HG02588 (cell line): ENCODE measurements around the gene WDFY2.

Experiments used
- ATAC-seq: cut with Tn5 transposase; IDR thresholded peaks from one replicate; pipeline ENCODE4 v1.9.1; 2021; ENCODE audit warnings: mild to moderate bottlenecking, moderate library complexity; ENCODE audit not compliant: unreplicated experiment

Gene WDFY2

DNA sequence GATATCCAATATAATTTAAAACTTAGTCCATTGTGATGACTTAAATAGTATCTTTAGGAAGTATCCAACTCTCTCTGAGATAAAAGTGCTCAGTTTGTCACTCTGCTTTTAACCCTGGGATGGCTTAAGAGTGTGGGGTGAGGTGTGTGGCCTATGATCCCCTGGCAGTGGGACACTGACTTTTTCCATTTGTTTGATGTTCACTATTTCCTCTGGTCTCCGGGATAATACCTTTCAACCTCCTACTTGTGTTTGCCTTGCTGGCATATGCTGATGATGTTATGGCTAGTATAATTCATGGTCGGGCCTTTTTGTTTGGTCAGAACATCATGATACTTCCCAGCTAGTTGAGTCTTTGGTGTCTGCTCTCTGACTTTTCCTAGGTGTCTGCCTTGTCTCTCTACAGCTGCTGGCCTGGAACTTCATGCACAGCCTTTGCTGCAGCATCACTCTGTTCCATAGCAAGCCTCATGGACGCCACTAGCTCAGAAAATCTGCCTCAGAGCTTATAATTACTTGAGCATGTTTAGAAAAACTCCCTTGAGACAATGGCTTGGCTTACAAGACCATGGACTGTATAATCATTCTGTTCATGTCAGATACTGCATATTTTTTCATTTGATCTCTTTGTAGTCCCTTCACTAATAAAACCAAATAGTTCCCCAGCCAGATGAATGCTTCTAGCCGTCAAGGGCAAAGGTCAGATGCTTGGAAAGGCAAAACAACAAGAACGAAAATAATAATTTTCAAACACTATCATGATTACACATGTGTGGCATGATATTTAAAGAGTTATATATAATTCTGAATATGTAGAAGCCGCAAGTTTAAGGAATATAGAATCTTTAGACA is 75.2 kb downstream of the WDFY2 start:
- no peak for ATAC-seq

DNA sequence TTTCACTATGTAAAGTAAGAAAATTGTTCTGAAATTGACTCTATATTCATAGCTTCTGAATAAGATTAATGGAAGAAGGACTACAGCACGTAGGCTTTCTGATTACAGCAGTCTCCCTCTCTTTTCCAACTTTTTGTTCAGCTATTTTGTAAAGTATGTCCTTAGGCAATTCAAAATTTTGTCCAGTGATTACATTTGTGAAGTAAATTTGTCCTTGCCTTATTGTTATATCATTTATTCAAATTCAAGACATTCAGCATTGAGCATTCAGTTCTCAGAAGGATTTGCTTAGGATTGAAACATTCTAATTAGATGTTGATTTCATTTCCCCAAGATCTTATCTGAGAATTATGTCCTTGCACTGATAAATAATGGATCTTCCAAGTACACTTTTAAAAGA is 76.6 kb downstream of the WDFY2 start:
- no peak for ATAC-seq

DNA sequence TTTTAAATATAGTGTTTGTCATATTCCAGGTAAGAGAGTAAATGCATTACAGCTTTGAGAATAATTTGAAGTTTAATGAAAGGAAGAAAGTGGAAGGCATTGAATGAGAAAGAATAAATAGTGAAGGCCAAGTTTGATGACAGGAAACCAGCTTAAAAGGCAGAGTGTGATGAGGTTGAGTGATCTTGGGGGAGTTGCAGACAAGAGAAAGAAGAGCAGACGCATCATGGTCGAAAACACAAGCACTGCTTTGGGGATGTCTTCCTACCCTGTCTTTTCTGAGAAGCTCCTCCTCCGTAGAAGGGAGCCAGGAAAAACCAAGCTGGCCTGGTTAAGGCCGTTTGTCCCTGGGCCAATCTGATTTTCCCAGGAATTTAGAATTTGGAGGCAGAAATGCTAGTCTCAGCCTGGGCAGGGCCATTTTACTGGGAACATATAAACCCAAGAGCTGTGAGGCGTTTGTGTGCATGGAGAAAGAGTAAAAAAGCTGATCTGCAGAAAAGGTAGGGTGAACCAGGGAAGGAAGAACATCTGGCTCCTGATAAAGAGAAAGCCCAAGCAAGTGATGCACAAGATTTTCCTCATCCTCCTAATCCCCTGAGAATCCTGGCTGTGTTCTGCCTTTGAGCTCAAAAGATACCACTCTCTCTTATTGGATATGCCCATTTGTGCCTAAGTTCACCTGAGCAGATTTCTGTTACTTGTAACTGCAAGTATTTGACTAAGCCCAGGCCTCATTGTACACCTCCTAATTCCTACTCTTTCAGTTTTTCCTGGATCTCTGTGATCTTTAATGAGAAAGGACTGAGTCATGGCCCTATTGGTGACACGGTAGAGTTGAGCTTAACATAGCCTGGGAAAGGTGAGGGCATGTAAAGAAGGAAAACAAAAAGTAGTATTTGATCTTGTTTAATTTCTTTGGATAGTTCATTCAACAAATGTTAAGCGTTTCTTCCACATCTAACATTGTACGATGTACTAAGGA is 80.0 kb downstream of the WDFY2 start:
- ATAC-seq: no peak

DNA sequence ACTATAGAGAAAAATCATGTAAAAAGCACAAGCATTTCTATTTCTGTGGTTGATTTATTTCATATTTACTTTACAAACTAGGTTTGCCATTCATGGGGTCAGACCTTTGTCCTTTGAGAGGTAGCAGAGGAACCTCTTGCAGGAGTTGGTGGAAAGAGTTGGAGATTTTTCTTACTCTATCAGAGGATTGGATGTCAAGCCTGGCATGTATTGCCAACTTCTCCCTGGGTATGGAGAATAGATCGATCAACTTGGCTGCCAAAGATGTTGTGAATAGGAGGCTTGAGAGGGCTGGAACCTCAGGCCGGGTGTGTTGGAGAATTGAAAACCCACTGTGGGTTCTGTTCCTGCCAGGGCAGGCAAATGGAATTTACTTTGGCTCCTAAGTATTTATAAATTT is 81.2 kb downstream of the WDFY2 start:
- no peak for ATAC-seq

DNA sequence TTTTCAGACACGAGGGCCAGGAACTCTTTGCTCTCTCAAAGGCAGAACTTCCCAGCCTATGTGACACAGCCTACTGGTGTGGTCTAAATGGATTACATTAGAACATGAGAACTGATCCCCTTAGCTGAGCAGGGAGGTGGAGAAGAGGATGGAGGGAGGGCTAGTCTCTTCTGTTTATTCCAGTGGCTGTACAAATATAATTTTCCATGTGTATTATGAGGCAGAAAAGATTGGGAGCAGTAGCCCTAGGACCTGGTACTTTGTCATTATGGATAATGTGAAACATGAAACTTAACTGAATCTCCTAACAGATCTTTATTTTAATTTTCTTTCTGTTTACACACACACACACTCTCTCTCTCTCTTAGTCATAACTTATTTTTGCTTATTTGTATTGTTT is 82.1 kb downstream of the WDFY2 start:
- ATAC-seq: no peak

DNA sequence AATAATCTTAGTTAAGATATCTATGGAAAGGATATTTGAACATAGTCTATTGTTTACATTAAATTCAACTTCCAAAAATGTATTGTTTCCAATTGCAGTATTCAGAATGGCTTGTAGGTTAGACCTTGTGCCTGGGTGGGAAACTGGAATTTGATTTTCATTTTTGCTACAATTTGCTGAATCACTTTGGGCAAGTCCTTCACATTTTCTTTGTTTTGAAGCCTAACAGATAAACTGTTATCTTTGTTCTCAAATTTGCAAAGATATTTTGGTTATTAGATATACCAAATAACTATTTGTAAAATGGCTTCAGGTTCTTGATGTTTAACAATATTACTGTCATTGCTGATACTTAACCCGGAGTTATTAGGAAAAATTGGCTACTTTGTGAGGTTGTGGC is 82.6 kb downstream of the WDFY2 start:
- ATAC-seq: no peak

DNA sequence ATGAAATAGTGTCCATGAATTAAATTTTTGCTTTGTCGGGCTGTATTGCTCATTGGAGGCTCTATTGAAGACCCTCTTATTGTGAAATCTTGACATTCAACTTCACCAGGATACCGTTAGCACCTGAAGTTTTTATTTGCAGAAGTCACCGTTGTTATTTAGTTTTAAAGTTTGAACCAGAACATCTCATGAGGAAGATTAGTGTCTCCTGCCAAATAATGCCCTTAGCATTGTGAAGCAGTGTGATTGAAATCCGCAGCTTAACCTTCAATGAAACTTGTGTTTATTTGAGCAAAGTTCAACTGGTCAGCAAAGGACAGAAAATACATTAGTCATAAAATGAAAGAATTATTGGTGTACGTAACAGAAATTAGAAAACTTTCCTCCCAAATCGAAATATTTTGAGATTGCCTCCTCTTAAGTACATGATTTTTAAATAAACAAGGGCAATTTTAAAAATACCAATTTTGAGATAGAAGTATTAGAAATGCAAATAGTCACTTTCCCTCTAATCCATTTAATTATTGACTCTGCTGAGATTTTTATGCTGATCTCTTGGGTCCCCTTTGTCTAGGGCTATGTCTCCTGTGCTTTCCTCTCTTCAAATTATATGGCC is 84.4 kb downstream of the WDFY2 start:
- ATAC-seq: no peak

DNA sequence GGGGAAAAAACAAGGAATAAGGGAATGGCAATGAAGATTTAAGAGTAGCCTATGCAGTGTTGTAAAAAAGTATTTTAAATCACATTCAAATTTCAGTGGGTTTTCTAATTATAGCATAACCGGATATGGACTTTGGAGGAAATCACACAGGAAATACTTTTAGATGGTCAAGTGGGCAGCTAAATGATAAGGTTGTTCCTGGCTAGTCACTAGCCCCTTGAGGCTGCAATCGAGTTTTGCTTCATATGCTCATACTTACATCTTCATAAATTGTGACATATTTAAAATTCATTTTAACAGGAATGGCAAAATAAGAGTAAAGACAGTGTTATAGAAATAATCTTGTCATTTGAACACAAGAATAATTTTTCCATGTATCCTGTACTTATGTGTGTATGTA is 88.9 kb downstream of the WDFY2 start:
- ATAC-seq: no peak

DNA sequence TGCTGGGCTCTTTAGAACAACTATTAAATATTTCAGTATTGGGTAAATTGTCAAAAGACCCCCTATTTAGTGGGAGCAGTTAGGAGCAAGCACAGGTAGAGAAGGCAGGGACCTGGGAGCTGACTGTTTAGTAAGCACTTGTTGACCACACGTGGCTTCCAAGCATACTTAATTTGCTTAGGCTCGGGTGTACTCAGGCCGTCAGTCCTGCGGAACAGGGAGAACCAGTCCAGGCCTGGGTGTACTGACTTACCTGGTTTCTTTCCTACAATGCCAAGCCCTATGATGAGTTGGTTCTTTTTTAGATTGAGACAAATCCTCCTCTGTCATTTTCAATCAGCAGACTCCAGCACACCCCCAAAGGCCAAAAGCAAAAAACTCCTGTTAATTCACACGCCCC is 90.0 kb downstream of the WDFY2 start:
- no peak for ATAC-seq

DNA sequence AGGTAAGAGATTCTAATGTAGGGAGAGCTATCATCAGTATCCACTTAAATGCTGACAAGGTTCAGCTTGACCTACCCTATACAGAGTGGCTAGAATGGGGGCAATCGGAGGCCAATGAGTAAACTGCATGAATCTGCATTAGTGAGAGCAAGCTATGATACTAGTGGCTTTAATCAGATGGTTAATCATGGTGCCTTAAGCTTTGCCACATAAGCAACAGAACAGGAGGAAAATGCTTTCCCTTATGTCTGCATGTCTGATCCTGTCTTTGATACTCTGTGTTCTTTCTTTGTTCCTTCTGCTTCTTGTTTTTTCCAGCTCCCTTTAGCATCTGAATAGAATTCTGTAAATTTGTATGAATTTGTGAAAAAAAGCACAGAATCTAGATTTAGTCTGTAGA is 91.1 kb downstream of the WDFY2 start:
- ATAC-seq: no peak

DNA sequence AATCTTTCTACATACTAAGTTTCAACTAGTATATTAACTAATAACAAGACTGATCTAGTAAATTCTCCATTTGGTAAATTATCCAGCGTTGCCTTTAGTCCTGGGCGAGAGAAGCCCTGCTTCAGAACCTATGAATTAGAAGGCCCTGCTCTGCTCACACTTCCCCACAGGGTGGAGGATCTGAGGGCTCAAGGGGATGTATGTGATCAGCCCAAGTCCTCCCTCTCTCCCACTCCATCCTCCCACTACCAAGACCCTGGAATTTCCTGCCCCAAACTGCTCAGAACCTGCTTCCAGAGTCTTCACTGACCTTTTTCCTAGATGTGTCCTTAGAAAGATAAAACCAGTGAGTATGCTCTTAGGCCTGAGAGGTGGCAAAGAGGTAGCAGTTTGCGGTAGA is 91.6 kb downstream of the WDFY2 start:
- ATAC-seq: no peak

DNA sequence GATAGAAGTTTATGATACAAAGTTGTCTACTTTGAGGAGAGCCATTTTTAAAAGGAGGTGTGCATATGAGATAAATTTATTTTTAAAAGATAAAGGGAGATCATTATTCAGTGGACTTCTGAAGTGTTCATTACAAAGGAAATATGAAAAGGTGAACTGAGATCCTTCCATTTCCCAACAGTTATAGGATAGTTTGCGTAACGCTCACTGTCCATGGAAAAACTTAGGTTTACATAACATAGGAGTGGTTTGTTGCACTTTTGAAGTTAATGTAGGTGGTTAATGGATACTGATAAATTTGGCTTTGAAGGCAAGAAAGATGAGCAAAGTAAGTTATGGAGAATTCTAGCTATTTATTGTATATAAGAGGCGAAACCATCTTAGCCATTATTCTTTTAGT is 92.5 kb downstream of the WDFY2 start:
- no peak for ATAC-seq

DNA sequence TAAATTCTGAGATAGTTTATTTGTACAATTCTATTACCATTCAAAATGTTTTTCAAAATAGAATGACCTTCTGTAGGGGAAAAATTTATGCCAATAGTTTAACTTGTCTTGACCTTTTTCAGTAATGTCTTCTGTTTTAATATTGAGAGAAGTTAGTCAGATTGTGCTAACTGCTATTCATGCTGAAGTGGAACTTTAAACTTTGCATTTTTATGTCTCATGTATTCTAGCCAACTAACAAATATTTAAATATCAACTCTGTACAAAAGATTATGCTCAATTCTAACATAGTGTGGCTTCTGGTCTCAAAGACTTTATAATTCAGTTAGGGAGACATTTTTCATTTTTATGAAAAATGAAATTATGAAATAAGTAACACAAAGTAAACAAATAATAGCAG is 94.2 kb downstream of the WDFY2 start:
- ATAC-seq: no peak

DNA sequence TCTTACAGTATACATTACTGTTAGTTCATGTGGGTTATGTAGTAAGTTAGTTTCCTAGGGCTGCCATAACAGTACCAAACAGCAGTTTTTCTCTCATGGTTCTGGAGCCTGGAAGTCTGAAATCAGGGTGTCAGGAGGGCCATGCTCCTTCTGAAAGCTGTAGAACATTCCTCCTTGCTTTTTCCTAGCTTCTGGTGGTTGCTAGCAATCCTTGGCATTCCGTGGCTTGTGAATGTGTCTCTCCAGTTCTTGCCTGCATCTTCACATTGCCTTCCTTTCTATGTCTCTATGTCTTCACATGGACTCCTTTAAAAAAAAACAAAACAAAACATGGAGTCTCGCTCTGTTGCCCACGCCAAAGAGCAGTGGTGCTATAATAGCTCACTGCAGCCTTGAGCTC is 95.4 kb downstream of the WDFY2 start:
- ATAC-seq: no peak

DNA sequence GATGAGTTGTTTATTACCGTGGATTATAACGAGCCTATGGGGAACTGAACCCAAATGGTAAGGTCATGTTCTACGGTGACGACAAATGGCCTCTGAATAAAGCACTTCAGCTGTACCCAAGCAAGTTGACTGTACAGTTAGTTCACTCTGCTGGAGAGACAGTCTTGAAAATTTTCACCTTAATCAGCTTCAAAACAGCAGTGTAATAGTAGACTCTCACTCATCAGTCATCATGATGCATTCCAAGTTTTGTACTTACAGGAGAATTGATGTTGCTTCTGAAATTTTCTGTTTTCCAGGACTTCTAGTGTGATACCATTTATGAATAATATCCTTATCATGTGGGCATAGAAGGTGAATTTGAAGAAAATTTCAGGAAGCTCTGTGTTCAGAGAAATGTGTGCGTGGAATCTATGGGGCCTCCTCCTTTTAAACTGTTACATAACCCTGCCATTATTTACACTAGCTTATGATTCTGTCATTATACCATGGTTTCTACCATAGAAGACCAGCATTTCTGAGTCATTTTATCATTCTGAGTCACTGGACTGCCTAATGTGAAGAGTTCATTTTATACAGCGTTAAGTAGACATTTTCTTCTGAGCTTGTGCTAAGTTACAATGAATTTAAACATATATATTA is 96.9 kb downstream of the WDFY2 start:
- ATAC-seq: no peak

DNA sequence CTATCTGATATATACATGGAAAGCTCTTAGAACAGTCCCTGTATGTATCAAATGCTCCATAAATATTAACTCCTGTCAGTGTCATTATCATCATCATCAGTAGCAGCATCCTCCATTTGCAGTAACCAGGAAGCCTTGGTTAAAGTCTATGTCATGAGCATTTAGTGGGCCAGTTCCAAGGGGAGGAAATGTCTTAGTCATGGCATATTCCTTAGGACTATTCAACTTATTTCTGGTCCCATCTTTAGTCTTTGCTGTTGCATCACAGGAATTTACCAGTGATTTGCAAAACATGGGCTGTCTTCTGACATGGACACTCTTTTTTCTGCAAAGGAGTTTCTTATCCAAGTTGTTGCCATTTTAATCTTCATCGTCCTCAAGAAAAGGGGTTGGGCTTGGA is 98.4 kb downstream of the WDFY2 start:
- no peak for ATAC-seq

DNA sequence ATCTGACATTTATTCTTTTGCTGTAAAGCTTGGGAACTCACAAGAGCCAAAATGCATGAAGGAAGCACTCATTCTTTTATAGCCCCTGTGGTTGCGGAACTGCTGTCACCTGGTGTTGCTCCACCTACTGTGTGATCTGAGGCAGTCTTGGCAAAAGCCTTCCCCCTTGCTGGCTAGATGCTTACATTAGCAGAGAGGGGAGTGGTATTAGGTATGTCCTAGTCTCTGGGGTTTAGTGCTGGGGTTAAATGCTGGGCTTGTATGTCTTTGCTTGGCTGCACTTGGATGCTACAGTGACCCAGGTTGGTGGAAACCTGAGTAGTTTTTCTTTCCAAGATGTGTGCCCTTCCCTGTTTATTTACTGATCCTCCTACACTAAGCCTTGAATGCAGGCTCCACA is 99.3 kb downstream of the WDFY2 start:
- ATAC-seq: no peak

DNA sequence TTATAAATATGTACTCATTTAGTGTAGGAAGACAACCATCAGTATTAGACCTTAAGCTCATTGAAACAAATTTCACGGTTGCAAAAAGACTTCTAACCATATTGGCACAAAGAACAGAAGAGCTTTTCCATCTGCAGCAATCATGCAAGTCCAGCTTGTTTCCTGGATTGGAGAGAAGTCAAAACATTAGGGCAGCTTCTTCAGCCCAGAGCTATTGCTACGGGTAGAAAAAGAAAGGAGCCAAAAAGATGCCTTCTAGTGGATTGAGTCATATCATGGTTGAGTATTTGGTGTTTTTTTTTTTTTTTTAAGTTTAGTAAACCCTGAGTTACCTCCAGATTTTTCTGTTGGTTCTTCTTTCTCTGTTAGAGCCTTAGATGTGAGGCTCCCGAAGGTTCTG is 99.8 kb downstream of the WDFY2 start:
- no peak for ATAC-seq

DNA sequence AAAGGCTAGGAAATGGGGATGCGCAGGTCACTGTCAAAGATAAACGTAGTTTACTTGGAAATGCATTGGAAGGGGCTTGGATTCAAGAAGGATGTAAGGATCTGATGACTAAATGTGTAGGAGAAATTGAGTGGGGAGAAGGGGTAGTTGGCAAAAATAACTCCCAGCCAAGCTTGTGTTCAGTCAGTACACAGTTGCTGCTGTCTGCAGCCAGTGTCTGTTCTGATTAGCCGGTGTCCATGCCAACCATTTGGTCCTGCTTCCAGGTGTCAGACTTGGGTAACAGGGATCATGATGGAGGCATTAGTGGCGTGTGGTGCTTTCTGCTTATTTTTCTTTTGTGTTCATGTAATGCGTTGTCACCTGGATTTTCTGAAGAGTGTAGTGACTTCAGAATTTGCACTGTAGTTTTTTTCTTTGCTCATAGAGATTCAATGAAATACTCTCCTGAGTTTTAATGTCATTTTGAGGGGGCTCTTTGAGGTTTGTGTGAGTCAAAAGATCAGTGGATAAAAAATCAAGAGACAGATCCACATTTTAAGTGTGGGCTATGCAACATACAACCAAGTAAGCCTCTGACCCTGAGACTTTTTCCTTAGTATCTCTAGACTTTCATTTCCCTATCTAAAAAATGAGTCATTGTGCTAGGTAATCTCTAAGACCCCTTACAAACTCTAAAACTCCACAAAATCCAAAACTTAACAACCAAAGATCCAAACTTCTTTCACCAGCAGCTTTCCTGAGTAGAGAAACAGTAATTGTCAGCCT is 103.9 kb downstream of the WDFY2 start:
- ATAC-seq: no peak

DNA sequence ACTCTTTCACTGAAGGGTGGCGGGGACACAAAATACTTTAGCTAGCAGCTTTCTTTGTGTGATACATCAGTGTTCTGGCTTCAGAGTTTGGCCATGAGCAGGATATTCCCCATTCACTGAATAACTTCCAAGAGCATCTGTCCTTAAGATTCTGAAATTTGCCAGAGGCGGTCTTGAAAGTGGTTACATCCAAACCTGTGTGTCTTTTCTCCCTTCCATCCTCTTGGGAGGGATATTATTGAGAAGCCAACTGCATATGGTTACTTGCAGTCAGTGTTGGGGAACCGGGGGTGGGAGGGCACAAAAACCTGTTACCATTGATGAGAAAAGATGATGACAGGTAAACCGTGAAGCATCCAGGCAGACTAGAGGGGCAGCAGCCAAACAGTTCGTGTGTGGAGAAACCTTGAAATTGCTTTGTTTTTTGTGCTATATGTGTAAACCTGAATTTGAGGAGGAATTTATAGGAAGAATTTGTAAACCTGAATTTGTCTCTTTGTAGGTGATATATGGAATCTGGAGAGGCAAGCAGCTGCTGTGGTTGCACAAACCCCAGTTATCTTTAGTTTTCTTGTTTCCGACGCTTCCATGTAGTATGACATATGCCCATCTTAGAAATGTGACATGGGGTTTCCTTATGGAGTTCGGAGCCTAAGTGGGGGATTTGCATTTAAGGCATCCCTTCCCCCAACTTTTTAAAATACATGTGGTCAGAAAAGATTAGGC is 104.8 kb downstream of the WDFY2 start:
- no peak for ATAC-seq
